LNCAP (cell line): Measurements from ENCODE around the gene GNAO1.

ENCODE experiments used
- TF ChIP-seq, protein P1 (sequence below): fragments of 450-650 bp; IDR thresholded peaks from 2 replicates; pipeline ENCODE4 v1.5.1; 2017; ENCODE audit warnings: mild to moderate bottlenecking

GNAO1 gene

DNA sequence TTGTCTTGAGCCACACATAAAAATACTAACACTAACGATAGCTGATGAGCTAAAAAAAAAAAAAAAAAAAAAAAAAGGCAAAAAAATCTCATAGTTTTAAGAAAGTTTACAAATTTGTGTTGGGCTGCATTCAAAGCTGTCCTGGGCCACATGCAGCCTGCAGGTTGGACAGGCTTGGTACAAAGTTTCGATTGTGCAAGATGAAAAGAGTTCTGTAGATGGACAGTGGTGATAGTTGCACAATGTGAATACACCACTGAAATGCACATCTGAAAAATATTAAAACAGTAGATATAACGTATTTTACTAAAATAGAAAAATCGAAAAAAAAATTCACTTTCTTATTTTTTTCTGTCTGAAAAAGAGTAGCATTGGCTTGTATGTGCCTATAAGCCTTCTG, 191.2 kb downstream of the GNAO1 start:
- TF ChIP-seq, protein P1, sequence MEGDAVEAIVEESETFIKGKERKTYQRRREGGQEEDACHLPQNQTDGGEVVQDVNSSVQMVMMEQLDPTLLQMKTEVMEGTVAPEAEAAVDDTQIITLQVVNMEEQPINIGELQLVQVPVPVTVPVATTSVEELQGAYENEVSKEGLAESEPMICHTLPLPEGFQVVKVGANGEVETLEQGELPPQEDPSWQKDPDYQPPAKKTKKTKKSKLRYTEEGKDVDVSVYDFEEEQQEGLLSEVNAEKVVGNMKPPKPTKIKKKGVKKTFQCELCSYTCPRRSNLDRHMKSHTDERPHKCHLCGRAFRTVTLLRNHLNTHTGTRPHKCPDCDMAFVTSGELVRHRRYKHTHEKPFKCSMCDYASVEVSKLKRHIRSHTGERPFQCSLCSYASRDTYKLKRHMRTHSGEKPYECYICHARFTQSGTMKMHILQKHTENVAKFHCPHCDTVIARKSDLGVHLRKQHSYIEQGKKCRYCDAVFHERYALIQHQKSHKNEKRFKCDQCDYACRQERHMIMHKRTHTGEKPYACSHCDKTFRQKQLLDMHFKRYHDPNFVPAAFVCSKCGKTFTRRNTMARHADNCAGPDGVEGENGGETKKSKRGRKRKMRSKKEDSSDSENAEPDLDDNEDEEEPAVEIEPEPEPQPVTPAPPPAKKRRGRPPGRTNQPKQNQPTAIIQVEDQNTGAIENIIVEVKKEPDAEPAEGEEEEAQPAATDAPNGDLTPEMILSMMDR: no peak

DNA sequence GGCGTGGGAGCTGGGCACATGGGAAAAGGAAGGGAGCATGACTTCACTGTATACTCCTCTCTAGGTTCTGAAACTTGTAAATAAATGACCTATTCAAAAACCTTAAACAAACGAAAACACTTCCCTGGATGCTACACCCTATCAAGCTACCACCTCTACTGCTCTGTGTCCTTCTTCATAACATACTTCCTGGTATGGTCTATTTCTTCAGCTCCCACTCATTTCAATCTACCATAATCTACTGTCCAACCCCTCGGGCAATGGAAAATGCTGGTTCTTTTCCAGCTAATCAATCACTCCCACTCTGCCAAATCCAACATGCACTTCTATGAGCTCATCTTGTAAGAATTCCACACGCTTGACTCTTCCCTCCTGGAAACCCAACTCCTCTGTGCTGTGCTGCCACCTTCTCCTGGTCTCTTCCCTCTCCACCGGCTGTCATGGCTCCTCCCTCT, 191.6 kb downstream of the GNAO1 start:
- TF ChIP-seq, protein P1: no peak

DNA sequence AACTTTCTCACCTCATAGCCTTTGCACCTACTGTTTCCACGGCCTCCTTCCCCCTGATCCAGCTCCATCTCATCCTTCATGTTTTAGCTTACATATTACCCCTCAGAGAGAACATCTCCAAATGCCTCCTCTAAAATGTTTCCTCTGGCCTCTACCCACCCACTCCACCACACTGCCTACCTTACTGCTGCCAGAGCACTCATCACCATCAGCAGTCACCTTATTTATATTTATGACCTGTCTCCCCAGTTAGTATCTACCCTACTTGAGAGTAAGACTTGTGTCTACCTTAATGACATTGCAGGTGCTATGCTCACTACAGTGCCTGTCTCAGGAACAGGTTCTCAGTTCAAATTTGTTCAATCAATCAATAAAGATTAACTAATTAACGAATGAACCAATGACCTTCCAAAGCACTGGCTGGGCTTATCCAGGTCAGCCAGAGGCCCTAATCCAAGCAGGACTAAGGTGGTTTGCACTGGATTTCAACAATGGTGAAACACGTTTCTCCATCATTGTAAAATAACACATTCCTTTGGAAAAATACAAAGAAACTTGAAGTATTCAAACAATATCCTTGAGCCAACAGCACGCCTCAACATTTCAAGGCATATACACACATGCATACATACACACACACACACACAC, 192.9 kb downstream of the GNAO1 start:
- TF ChIP-seq, protein P1: no peak

DNA sequence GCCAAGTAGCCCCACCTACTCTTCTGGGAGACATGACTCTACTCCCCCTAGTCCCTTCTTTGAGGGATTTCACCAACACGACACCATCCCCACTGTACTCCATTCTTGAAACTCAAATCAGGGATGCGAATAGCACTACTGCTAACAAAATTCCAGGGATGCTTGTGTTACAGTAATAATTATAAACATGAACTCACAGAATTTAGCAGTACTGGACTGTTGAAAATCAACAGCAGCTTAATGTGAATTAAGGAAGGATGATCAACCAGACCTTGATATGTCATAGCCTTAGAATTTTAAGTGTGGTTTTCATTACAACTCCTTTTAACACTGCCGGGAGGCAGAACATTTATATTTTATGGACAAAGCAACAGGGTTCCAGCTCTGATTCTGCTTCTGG, 196.1 kb downstream of the GNAO1 start:
- TF ChIP-seq, protein P1: no peak

DNA sequence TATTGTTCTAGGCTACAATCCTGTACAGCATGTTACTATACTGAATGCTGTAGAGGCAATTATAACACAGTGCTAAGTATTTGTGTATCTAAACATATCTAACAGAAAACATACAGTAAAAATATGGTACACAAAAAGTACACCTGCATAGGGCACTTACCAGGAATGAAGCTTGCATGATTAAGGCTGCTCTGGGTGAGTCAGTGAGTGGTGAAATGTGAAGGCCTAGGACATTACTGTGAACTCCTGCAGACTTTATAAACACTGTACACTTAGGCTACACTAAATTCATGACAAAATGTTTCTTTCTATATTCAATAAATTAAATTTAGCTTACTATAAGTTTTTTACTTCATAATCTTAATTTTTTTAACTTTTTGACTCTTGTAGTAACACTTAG, 196.9 kb downstream of the GNAO1 start:
- TF ChIP-seq, protein P1: no peak

DNA sequence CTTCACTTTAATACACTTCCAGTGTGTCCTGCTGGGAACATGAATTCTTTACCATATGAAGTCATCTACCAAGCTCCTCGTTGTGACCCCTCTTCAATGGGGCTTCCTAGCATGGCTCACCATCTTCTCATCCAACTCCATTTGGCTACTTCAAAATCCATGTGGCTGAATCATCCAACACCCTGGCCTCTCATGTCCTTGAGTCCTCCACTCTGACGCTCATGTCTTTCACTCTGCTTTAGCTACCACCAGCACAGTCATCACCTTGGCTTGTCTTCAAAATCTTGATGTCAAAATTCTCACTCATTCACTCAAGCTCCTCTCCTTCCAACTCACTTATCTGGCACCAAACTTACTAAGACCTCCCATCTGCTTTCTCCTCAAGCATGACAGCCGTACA, 198.3 kb downstream of the GNAO1 start:
- TF ChIP-seq, protein P1: no peak

DNA sequence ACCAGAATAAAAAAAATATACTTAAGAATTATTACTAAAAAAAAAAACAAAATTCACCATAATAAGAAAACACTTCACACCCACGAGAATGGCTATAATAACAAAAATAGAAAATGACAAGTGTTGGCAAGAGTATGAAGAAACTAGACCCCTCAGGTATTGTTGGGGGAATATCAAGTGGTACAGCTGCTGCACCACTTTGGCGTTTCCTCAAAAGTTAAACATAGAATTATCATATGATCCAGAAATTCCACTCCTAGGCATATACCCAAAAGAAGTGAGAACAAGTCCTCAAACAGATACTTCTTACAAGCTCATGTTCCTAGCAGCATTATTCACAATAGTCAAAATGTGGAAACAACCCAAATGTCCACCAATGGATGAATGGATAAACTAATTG, 207.8 kb downstream of the GNAO1 start:
- TF ChIP-seq, protein P1: no peak

DNA sequence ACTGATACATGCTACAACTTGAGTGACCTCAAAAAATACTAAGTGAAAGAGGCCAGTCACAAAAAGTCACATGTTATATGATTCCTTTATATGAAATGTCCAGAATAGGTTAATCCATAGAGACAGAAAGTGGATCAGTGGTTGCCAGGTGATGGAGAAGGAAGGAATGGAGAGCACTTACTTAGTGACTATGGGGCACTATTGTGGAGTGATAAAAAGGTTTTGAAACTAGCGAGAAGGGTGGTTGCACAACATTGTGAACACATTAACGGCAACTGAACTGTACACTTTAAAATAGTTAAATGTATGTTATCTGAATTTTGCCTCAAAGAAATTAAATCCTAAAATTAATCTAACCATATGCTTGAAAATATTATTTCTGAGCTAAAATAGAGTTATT, 208.2 kb downstream of the GNAO1 start:
- TF ChIP-seq, protein P1: no peak
